ENCODE data around the gene FGD2. TPM values are rescaled to one million over a fixed set of nuclear protein-coding genes. Genes with fewer than 3 reads are reported as not detected.

Gene FGD2
- total and polyA plus RNA-seq, 12 donors, result 1.0 to 22.1 (median 2.5) TPM

DNA sequence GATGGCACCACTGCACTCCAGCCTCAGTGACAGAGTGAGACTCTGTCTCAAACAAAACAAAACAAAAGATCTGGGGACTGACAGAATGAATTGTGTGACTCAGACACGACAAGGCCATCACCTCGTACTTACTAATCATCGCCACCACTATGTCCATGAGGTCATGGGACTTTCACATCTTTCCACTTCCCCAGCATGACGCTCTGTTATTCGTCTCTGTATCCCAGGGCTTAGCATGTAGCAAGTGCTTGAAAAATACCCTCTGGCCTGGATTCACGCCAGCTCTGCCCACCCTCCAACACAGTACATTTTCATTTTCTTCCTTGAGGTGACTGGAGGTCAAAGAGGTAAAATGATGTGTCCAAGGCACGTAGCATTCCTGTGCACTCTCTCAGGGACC lies 27.8 kb downstream of the FGD2 start:
- H3K27ac ChIP-seq, result peak overlapping the region in 1 of 10 donors; percentile 60
- DNase-seq, result no peak

DNA sequence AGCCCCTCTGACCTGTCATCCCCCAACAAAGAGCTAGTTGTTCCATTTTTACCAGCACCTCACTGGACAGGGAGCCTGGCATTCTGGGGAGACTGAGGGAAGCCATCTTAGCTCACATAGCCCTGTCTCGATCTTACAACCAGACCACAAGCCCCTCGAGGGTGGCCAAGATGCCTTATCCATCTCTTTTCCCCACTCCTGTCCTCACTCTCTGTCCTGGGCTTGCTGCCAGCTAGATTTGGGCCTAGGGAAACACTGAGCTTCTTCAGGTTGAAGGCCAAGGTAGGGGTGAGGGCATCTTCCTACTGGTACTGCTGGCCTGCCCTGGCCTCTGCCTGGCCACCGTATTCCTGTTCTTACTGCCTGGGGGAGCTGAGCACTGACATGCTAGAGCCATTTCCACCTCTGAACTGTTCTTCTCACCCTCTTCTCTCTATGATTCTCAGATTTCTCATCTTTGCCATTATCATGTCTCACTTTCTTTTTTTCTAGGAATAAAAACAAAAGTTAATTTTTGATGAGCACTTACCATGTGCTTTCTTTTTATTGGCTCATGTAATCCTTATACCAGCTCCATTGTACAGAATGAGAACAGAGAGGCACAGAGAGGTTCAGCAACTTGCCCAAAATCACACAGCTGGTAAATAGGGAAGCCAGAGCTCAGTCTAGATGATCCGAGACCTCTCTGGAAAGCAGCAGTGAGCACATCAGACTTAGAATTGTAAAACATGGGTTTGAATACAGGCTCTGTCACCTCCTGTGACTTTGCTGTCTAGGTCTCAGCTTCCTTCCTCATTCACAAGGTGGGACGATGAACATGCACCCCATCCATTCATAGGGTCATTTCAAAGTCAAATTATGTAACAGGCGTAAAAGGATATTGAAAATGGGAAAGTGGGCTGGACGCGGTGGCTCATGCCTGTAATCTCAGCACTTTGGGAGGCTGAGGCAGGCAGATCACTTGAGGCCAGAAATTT lies 28.7 kb downstream of the FGD2 start:
- TF ChIP-seq CTCF (IDR thresholded peaks at IDR 0.05), result no peak
- intact Hi-C loops (cut with DNase I), result loop anchor here in 1 of 10 donors (5.0 kb wide), 1 partner anchor 173 kb away; no protein-coding TSS in a partner anchor
- H3K4me3 ChIP-seq, result no peak overlapping the region

More for the DNA sequence above, 27.8 kb downstream of the FGD2 start:
- peaks cover 0 to 18% (median 0%) of the 10 kb centered on the region in 9 donors for H3K36me3 ChIP-seq
- H3K4me3 ChIP-seq, result no peak overlapping the region
- ATAC-seq, result no peak
- TF ChIP-seq CTCF (IDR thresholded peaks at IDR 0.05), result no peak
- H3K4me1 ChIP-seq, result peaks cover 0 to 28% (median 0%) of the 10 kb centered on the region in 9 donors
- H3K27me3 ChIP-seq, result no peaks in the 10 kb centered on the region
- intact Hi-C loops (cut with DNase I), result loop anchor here in 1 of 10 donors (5.0 kb wide), 1 partner anchor 174 kb away; no protein-coding TSS in a partner anchor
- WGBS, 2 donors, result 81 to 83% methylated on average over 7 of the region's 7 CpGs
- H3K9me3 ChIP-seq, result peaks cover 0 to 9% (median 4%) of the 10 kb centered on the region in 11 donors

GRCh38 chr6:37036146-37036545 lies 30.7 kb downstream of the FGD2 start:
- H3K4me1 ChIP-seq, result peaks cover 0 to 31% (median 0%) of the 10 kb centered on the region in 9 donors
- 71 to 72% methylated on average over 12 of the region's 12 CpGs for WGBS, 2 donors
- no peaks in the 10 kb centered on the region for H3K27me3 ChIP-seq
- DNase-seq (no peak), ATAC-seq (no peak)
- no peak overlapping the region for H3K27ac ChIP-seq
- no peak overlapping the region for H3K4me3 ChIP-seq
- no peaks in the 10 kb centered on the region for H3K9me3 ChIP-seq
- TF ChIP-seq CTCF (IDR thresholded peaks at IDR 0.05), result no peak
- H3K36me3 ChIP-seq, result peaks cover 0 to 10% (median 0%) of the 10 kb centered on the region in 9 donors
- intact Hi-C loops (cut with DNase I), result no loop called here

More for the DNA sequence above, 28.7 kb downstream of the FGD2 start:
- no peaks in the 10 kb centered on the region for H3K27me3 ChIP-seq
- WGBS, 2 donors, result 73 to 76% methylated on average over 8 of the region's 8 CpGs
- peaks cover 0 to 36% (median 0%) of the 10 kb centered on the region in 9 donors for H3K4me1 ChIP-seq
- H3K27ac ChIP-seq, result peak overlapping the region in 1 of 10 donors; percentile 60
- no peak for DNase-seq
- ATAC-seq, result no peak
- peaks cover 0 to 16% (median 0%) of the 10 kb centered on the region in 9 donors for H3K36me3 ChIP-seq
- H3K9me3 ChIP-seq, result peaks cover 0 to 9% (median 4%) of the 10 kb centered on the region in 11 donors

GRCh38 chr6:37038292-37039198 lies 33.1 kb downstream of the FGD2 start:
- no peaks in the 10 kb centered on the region for H3K36me3 ChIP-seq
- ATAC-seq, result peak; percentile 80 to 94 (median 86)
- no peak for TF ChIP-seq CTCF (IDR thresholded peaks at IDR 0.05)
- no peak overlapping the region for H3K4me3 ChIP-seq
- no peaks in the 10 kb centered on the region for H3K27me3 ChIP-seq
- peak; percentile 56 to 81 for DNase-seq
- peak overlapping the region in 4 of 10 donors; percentile 15 to 66 (median 60) for H3K27ac ChIP-seq
- WGBS, 2 donors, result 66 to 68% methylated on average over 13 of the region's 13 CpGs
- no peaks in the 10 kb centered on the region for H3K9me3 ChIP-seq
- peaks cover 0 to 22% (median 0%) of the 10 kb centered on the region in 9 donors for H3K4me1 ChIP-seq
- intact Hi-C loops (cut with DNase I), result no loop called here
